B cell (primary cell): ENCODE data around the gene MEX3B. TPM values are rescaled to one million over a fixed set of nuclear protein-coding genes. Genes with fewer than 3 reads are reported as not detected.
A peak's percentile ranks its signal among the peaks of the same experiment; 100 is the strongest.

Experiments
- ATAC-seq: fragments of 200-7000 bp; cut with Tn5 transposase; one replicate; pipeline ENCODE4 v1.10.0; 2021; ENCODE audit warnings: low read depth, mild to moderate bottlenecking, moderate number of reproducible peaks, moderate library complexity
- CTCF ChIA-PET: fragments of 350-600 bp; sonication (Branson Sonifier 250); formaldehyde crosslinking; loops from one replicate; lab custom pipeline; 2021; ENCODE audit warnings: antibody characterized with exemption, inconsistent platforms; lab: Charles Lee
- POLR2A ChIA-PET: fragments of 350-600 bp; sonication (Branson Sonifier 250); formaldehyde crosslinking; loops from one replicate; lab custom pipeline; 2021; ENCODE audit warnings: antibody characterized with exemption; lab: Charles Lee
- DNase-seq: peaks from one replicate; pipeline ENCODE4 v3.0.0; 2013
- H2AFZ ChIP-seq: 2 replicates; pipeline ENCODE4 v1.6.1; 2012; ENCODE audit warnings: mild to moderate bottlenecking, low read depth, low read length; ENCODE audit not compliant: insufficient read depth, poor library complexity, severe bottlenecking
- H3K27ac ChIP-seq, 2 donors: 1 replicate in 1 of 2; 2 replicates in 1 of 2; pipeline ENCODE4 v1.5.1; 2012 to 2013; ENCODE audit warnings: low read length in 2 of 2, mild to moderate bottlenecking in 2 of 2, moderate library complexity in 1 of 2
- H3K27me3 ChIP-seq, 4 experiments: fragments of 200-600 bp in 1 of 4; sonication (generic) in 1 of 4; replicated peaks in 1 of 4; 1 replicate in 2 of 4; 2 replicates in 2 of 4; pipeline versions ENCODE4 v1.6.1 to v1.7.0; 2013 to 2016; ENCODE audit warnings: low read length in 3 of 4, mild to moderate bottlenecking in 2 of 4, mixed read lengths in 1 of 4, moderate library complexity in 1 of 4; ENCODE audit not compliant: insufficient read depth in 4 of 4, control insufficient read depth in 3 of 4; ENCODE audit errors: control extremely low read depth in 1 of 4
- H3K36me3 ChIP-seq, 2 experiments: replicated peaks in 1 of 2; 1 replicate in 1 of 2; 2 replicates in 1 of 2; pipeline versions ENCODE4 v1.6.1 to v1.7.1; 2013; ENCODE audit warnings: low read length in 1 of 2; ENCODE audit not compliant: insufficient read depth in 2 of 2, control insufficient read depth in 1 of 2; ENCODE audit errors: control extremely low read depth in 1 of 2, extremely low read depth in 1 of 2
- H3K4me1 ChIP-seq, 2 donors: fragments of 200-600 bp in 1 of 2; sonication (generic) in 1 of 2; 1 replicate in 1 of 2; 2 replicates in 1 of 2; pipeline versions ENCODE4 v1.5.1 to v1.6.1; 2013 to 2017; ENCODE audit warnings: low read length in 2 of 2; ENCODE audit not compliant: control insufficient read depth in 2 of 2, insufficient read depth in 2 of 2
- H3K4me2 ChIP-seq: replicated peaks from 2 replicates; pipeline ENCODE3; 2012; ENCODE audit warnings: mild to moderate bottlenecking, low read depth, low read length; ENCODE audit not compliant: poor library complexity, severe bottlenecking
- H3K4me3 ChIP-seq, 5 experiments: fragments of 200-600 bp in 1 of 5; sonication (generic) in 1 of 5; 1 replicate in 3 of 5; 2 replicates in 2 of 5; pipeline versions ENCODE4 v1.5.1 to v1.7.0; 2011 to 2016; ENCODE audit warnings: low read length in 4 of 5, mild to moderate bottlenecking in 4 of 5, low read depth in 2 of 5, control low read depth in 1 of 5, moderate library complexity in 1 of 5; ENCODE audit not compliant: insufficient read depth in 1 of 5; ENCODE audit errors: control extremely low read depth in 1 of 5, extremely low read depth in 1 of 5
- H3K79me2 ChIP-seq: fragments of 200-600 bp; sonication (generic); one replicate; pipeline ENCODE4 v1.6.0; 2016; ENCODE audit warnings: low read length; ENCODE audit not compliant: control insufficient read depth, insufficient read depth
- H3K9ac ChIP-seq: fragments of 200-600 bp; sonication (generic); 2 replicates; pipeline ENCODE4 v1.6.1; 2017; ENCODE audit warnings: mild to moderate bottlenecking, low read length, moderate library complexity
- H3K9me3 ChIP-seq, 3 donors: one replicate each; pipeline versions ENCODE4 v1.6.1 to v1.7.1; 2013; ENCODE audit warnings: low read length in 2 of 3; ENCODE audit not compliant: control insufficient read depth in 2 of 3, insufficient read depth in 1 of 3; ENCODE audit errors: control extremely low read depth in 1 of 3
- H4K20me1 ChIP-seq: 2 replicates; pipeline ENCODE4 v1.6.0; 2012; ENCODE audit warnings: mild to moderate bottlenecking, low read length; ENCODE audit not compliant: insufficient read depth, control insufficient read depth, poor library complexity, severe bottlenecking
- H3K27ac Mint-ChIP-seq: one replicate; pipeline ENCODE4 v1.8.0; 2021; ENCODE audit warnings: mixed read lengths
- H3K27me3 Mint-ChIP-seq: one replicate; pipeline ENCODE4 v1.8.0; 2021; ENCODE audit warnings: mixed read lengths
- H3K4me1 Mint-ChIP-seq: one replicate; pipeline ENCODE4 v1.8.0; 2021; ENCODE audit warnings: mixed read lengths
- H3K4me3 Mint-ChIP-seq: one replicate; pipeline ENCODE4 v1.8.0; 2021; ENCODE audit warnings: mixed read lengths
- H3K9me3 Mint-ChIP-seq: one replicate; pipeline ENCODE4 v1.8.0; 2022; ENCODE audit warnings: mixed read lengths; ENCODE audit not compliant: insufficient read depth
- EZH2 ChIP-seq: IDR thresholded peaks from 2 replicates; pipeline ENCODE4 v1.6.1; 2012; ENCODE audit warnings: borderline replicate concordance, low read depth, mild to moderate bottlenecking, moderate library complexity, low read length; ENCODE audit not compliant: insufficient read depth, poor library complexity, severe bottlenecking
- WGBS: methylation state at CpG from one replicate; pipeline ENCODE4 v1.1.5; 2013; ENCODE audit warnings: missing lambda C conversion rate; ENCODE audit not compliant: insufficient coverage; 5-methylcytosine and 5-hydroxymethylcytosine counted together
- intact Hi-C: fragments of 100-400 bp; cut with micrococcal nuclease; formaldehyde crosslinking; loops from one replicate; pipeline ENCODE4 v1.10.0; 2022
- polyA plus RNA-seq: library from polyadenylated mRNA; depleted of rRNA; stranded (reverse); fragments of >200 nt; gene quantifications from 2 replicates; pipeline ENCODE4 v1.2.3, GENCODE V29; 2012
- total RNA-seq, 2 donors: library from RNA; stranded (reverse); fragments of 120-200 nt in 1 of 2; gene quantifications; 1 replicate in 1 of 2; 2 replicates in 1 of 2; pipeline versions ENCODE4 v1.2.3 to v1.2.4, GENCODE V29; 2013 to 2022
- TF ChIP-seq, protein P1 (sequence below): fragments of 200-600 bp; IDR thresholded peaks from one replicate; pipeline ENCODE4 v1.8.0; 2022; ENCODE audit warnings: antibody characterized with exemption, mild to moderate bottlenecking

MEX3B gene
- total and polyA plus RNA-seq, 2 donors (not counting 1 experiment from before 2014, with no cell fraction given): 0.40 to 0.59 TPM

DNA sequence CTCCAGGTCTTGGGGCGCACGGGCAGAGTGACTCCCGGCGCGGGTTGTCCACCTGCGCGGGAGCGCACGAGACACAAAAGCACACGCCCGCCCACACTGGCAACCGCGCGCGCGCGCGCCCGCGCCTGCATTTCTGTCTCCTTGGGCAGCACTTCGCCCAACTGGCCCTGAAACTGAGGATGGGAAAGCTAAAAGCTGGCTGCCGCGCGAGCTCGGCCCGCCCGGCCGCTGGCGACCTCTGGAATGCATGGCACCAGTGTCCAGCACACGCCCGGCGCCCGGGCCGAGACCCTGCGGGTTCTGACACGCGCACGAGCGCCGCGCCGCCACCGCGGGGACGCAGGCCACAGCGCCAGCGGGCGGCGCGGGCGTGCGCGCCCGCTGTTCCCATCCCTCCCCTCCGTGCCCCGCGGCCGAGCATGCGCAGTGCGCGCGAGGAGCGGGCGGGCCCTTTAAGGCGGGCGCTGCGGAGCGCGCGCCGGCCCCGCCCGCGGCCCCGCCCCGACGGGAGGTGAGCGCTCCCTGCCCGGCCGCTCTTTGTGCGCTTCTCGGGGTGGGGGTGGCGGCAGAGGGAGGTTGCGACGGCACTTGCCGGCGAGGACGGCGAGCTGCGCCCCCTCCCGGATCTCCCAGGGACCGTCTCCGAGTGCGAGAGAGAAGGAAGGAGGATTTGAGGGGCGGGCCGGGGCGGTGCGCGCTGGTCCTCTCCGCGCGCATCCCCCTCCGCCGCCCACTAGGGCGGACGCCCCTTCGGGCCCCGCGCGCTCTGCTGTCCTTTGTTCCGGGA, 1.0 kb upstream of the MEX3B start:
- CTCF ChIA-PET: no interaction called here

More for the DNA sequence above, 1.0 kb upstream of the MEX3B start:
- Mint-ChIP-seq H3K27me3 (peaks cover 35% of the 10 kb centered on the region), H3K27ac (peak overlapping the region; percentile 56), H3K4me1 (peaks cover 20% of the 10 kb centered on the region), H3K4me3 (peak overlapping the region; percentile 92), H3K9me3 (no peaks in the 10 kb centered on the region)
- DNase-seq: peak; percentile 90
- POLR2A ChIA-PET: no interaction called here
- peaks cover 0 to 15% (median 0%) of the 10 kb centered on the region in 3 donors for H3K9me3 ChIP-seq
- TF ChIP-seq, protein P1, sequence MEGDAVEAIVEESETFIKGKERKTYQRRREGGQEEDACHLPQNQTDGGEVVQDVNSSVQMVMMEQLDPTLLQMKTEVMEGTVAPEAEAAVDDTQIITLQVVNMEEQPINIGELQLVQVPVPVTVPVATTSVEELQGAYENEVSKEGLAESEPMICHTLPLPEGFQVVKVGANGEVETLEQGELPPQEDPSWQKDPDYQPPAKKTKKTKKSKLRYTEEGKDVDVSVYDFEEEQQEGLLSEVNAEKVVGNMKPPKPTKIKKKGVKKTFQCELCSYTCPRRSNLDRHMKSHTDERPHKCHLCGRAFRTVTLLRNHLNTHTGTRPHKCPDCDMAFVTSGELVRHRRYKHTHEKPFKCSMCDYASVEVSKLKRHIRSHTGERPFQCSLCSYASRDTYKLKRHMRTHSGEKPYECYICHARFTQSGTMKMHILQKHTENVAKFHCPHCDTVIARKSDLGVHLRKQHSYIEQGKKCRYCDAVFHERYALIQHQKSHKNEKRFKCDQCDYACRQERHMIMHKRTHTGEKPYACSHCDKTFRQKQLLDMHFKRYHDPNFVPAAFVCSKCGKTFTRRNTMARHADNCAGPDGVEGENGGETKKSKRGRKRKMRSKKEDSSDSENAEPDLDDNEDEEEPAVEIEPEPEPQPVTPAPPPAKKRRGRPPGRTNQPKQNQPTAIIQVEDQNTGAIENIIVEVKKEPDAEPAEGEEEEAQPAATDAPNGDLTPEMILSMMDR: peak; percentile 49
- TF ChIP-seq EZH2: no peak
- no peaks in the 10 kb centered on the region for H4K20me1 ChIP-seq
- peak overlapping the region; percentile 68 to 87 (median 84) for H3K4me3 ChIP-seq
- H3K9ac ChIP-seq: peak overlapping the region; percentile 88
- H3K36me3 ChIP-seq: no peaks in the 10 kb centered on the region
- WGBS: under 1% methylated on average over 107 of the region's 111 CpGs
- ATAC-seq: peak; percentile 79
- peaks cover 19 to 28% of the 10 kb centered on the region in 2 donors for H3K4me1 ChIP-seq
- H2AFZ ChIP-seq: peak overlapping the region; percentile 89
- intact Hi-C loops: loop anchor here (2.0 to 5.0 kb wide), 2 partner anchors 216 to 940 kb away; partner anchors contain the start of genes EFL1, RAMAC and SAXO2
- peak overlapping the region; percentile 98 for H3K4me2 ChIP-seq
- H3K79me2 ChIP-seq: no peaks in the 10 kb centered on the region
- H3K27me3 ChIP-seq: peaks cover 0 to 29% (median 15%) of the 10 kb centered on the region in 4 experiments
- peak overlapping the region; percentile 65 to 77 for H3K27ac ChIP-seq
